ENCODE data around the gene IRF2BP1.

Gene IRF2BP1

GRCh38 chr19:45863335-45863839 lies 22.6 kb downstream of the IRF2BP1 start:
- DNase-seq (ENCODE audit: low read depth in 1 of 2, low spot score in 1 of 2): no peak

- DNase-seq (ENCODE audit: low read depth in 1 of 2, low spot score in 1 of 2): peak; percentile 96 to 98
Measured at GRCh38 chr19:45862564-45863334, 23.2 kb downstream of the IRF2BP1 start, which contains the start of gene SYMPK. Gene SYMPK (minus strand): TSS chr19:45863147. CDS start chr19:45854495, 8,652 bp downstream.

- no peak for DNase-seq (ENCODE audit: low read depth in 1 of 2, low spot score in 1 of 2)
Measured at GRCh38 chr19:45862271-45862563, 23.7 kb downstream of the IRF2BP1 start.

GRCh38 chr19:45860359-45861259 lies 25.3 kb downstream of the IRF2BP1 start:
- DNase-seq (ENCODE audit: low read depth in 1 of 2, low spot score in 1 of 2): no peak

- DNase-seq (ENCODE audit: low read depth in 1 of 2, low spot score in 1 of 2): no peak
Measured at GRCh38 chr19:45854167-45854778, 31.7 kb downstream of the IRF2BP1 start.

- no peak for DNase-seq (ENCODE audit: low read depth in 1 of 2, low spot score in 1 of 2)
Measured at GRCh38 chr19:45852983-45853382, 33.0 kb downstream of the IRF2BP1 start.

- DNase-seq (ENCODE audit: low read depth in 1 of 2, low spot score in 1 of 2): no peak
Measured at GRCh38 chr19:45852145-45852750, 33.7 kb downstream of the IRF2BP1 start.

GRCh38 chr19:45848922-45849321 lies 37.0 kb downstream of the IRF2BP1 start:
- DNase-seq (ENCODE audit: low read depth in 1 of 2, low spot score in 1 of 2): no peak

- DNase-seq (ENCODE audit: low read depth in 1 of 2, low spot score in 1 of 2): no peak
Measured at GRCh38 chr19:45847663-45848062, 38.3 kb downstream of the IRF2BP1 start.

GRCh38 chr19:45842198-45842597 lies 43.7 kb downstream of the IRF2BP1 start:
- DNase-seq (ENCODE audit: low read depth in 1 of 2, low spot score in 1 of 2): no peak

GRCh38 chr19:45834970-45835369 lies 51.0 kb downstream of the IRF2BP1 start:
- no peak for DNase-seq (ENCODE audit: low read depth in 1 of 2, low spot score in 1 of 2)
